Lower leg skin (tissue), 3 donors: ENCODE measurements around the gene PLXNC1.

Experiments
- CTCF ChIP-seq, 3 donors: fragments of 450-650 bp; IDR thresholded peaks; one replicate each; pipeline ENCODE4 v1.5.1; 2016; ENCODE audit warnings: antibody characterized with exemption in 3 of 3, mild to moderate bottlenecking in 3 of 3, moderate library complexity in 2 of 3
- POLR2A ChIP-seq, 2 donors: fragments of 450-650 bp; IDR thresholded peaks; one replicate each; pipeline ENCODE4 v1.6.1; 2016 to 2017; ENCODE audit warnings: antibody characterized with exemption in 2 of 2, mild to moderate bottlenecking in 1 of 2, moderate library complexity in 1 of 2

GRCh38 chr12:94211021-94211420 lies 62.6 kb downstream of the PLXNC1 start:
- no peak for TF ChIP-seq CTCF (IDR thresholded peaks at IDR 0.05)
- TF ChIP-seq POLR2A (IDR thresholded peaks at IDR 0.05): no peak
